ENCODE results near the gene SPP1.

SPP1 gene

DNA sequence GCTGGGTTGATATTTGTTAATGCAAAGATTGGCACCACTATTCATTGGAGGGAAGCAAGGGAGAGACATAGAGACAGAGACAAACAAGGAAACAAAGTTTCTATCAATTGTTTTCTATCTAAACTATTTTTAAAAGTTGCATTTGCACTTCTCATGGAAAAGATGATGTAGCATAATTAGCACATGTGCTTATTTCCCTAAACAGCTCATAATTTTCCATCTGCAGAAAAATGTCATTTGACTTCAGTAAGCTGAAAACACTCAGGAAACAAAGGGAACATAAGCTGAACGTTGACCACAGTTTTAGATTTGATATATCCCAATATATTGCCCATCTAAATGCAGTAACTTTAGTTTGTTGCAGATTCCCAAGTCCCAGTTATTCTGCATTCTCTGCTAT lies 18.5 kb upstream of the SPP1 start:
- H3K4me1 ChIP-seq (ENCODE audit: control insufficient read depth, insufficient read depth, low read length), result no peaks in the 10 kb centered on the region
- no peak overlapping the region for H3K9ac ChIP-seq (ENCODE audit: low read depth, low read length)
- H3K27me3 ChIP-seq (ENCODE audit: control insufficient read depth, insufficient read depth, low read length), result no peaks in the 10 kb centered on the region
- H3K9me3 ChIP-seq (replicated peaks; ENCODE audit: low read length), result no peaks in the 10 kb centered on the region
- H3K4me2 ChIP-seq (ENCODE audit: low read length), result no peak overlapping the region
- no peaks in the 10 kb centered on the region for H3K36me3 ChIP-seq (ENCODE audit: insufficient read depth, low read length)
- no peak overlapping the region for H3K4me3 ChIP-seq (ENCODE audit: low read length)

DNA sequence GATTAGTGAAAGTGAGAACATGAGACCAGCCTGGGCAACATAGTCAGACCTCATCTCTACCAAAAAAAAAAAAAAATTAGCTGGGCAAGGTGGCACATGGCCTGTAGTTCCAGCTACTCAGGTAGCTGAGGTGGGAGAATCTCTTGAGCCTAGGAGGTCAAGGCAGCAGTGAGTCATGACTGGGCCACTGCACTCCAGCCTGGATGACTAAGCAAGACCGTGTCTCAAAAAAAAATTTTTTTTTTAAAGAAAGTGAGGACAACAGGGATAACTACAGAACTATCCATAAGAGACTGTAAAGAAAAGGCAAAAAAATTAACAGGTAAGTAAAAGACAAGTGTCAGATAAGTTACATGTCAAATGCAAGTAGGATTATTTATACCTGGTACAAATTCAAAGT lies 13.5 kb upstream of the SPP1 start:
- H3K4me1 ChIP-seq (ENCODE audit: control insufficient read depth, insufficient read depth, low read length), result no peaks in the 10 kb centered on the region
- H3K9ac ChIP-seq (ENCODE audit: low read depth, low read length), result no peak overlapping the region
- H3K27me3 ChIP-seq (ENCODE audit: control insufficient read depth, insufficient read depth, low read length), result peaks cover 2% of the 10 kb centered on the region
- no peaks in the 10 kb centered on the region for H3K9me3 ChIP-seq (replicated peaks; ENCODE audit: low read length)
- H3K36me3 ChIP-seq (ENCODE audit: insufficient read depth, low read length), result no peaks in the 10 kb centered on the region
- no peak overlapping the region for H3K4me3 ChIP-seq (ENCODE audit: low read length)
- no peak overlapping the region for H3K4me2 ChIP-seq (ENCODE audit: low read length)

DNA sequence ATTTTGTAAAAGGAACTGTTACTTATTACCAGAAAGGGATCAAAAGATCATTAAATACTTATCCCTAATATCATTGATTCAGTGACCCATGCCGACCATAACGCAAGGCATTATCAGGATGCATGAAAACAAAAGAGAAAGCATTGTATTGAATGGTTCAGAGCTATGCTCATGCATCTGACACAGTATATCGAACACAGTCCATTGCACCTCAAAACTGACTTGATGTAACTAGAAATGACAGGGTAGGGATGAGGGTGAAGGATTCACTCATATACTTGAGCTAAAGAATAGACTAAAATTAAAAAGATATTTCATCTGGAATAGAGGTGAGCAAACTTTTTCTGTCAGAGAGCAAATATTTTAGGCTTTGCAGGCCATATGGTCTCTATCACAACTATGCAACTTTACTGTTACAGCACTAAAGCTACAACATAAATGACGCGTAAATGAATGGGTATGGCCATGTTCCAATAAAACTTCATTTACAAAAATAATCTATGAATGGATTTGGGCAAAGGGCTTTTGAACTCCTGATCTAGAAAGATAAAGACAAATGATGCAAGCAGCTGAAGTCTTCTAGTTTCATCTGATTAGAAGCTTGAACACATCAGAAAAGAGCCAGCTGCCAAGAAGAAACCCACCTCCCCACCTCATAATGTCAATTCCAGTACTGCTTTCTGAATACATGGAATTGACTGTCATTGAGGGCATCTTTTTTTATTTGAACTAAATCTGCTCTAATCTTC lies 12.9 kb upstream of the SPP1 start:
- H3K36me3 ChIP-seq (ENCODE audit: insufficient read depth, low read length), result no peaks in the 10 kb centered on the region
- no peak overlapping the region for H3K4me3 ChIP-seq (ENCODE audit: low read length)
- H3K9me3 ChIP-seq (replicated peaks; ENCODE audit: low read length), result no peaks in the 10 kb centered on the region
- no peak overlapping the region for H3K4me2 ChIP-seq (ENCODE audit: low read length)
- peaks cover 8% of the 10 kb centered on the region for H3K27me3 ChIP-seq (ENCODE audit: control insufficient read depth, insufficient read depth, low read length)
- H3K4me1 ChIP-seq (ENCODE audit: control insufficient read depth, insufficient read depth, low read length), result no peaks in the 10 kb centered on the region
- no peak overlapping the region for H3K9ac ChIP-seq (ENCODE audit: low read depth, low read length)

DNA sequence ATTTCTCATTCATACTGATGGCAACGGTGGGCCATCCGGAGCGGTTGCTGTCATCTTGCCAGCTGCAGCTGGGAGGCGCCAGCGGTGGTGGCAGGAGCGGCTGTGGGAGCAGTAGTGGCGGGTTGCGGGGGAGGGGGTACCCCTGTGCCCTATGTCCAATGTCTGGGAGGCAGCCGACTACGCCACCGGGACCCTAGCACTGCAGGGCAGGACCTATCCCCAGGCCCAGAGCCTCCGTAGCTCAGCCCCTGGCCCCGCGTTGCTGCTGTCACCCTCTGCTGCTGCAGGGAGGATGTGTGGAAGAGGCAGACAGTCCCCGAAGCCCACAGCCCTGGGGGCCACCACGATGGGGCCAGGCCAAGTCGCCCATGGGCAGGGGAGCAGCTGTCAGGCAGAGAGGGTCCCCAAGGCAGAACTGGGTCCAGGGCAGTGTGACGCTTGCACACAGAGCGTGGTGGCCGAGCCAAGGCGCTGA lies 10.0 kb upstream of the SPP1 start:
- peaks cover 17% of the 10 kb centered on the region for H3K27me3 ChIP-seq (ENCODE audit: control insufficient read depth, insufficient read depth, low read length)
- no peak overlapping the region for H3K9ac ChIP-seq (ENCODE audit: low read depth, low read length)
- H3K4me1 ChIP-seq (ENCODE audit: control insufficient read depth, insufficient read depth, low read length), result no peaks in the 10 kb centered on the region

DNA sequence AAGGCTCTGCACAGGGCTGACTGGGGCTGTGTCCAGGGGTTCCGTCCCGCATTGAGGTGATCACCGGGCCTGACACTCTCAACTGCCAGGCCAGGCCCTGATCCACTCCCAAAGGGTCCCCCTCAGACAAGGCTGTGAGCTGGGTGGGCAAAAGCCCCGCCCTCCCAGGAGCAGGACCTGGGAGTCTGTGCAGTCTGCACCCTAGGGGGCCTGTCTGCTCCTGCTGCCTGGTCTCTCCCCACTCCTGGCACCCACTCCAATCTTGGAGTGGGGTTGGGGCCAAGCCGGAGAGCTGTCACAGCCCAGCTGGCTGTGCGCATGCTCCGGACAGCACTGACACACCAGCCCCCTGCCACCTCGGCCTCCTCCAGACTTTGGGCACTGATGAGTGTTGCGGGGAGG lies 9.4 kb upstream of the SPP1 start:
- no peak overlapping the region for H3K4me2 ChIP-seq (ENCODE audit: low read length)

More for the DNA sequence above, 10.0 kb upstream of the SPP1 start:
- no peak overlapping the region for H3K4me3 ChIP-seq (ENCODE audit: low read length)
- H3K9me3 ChIP-seq (replicated peaks; ENCODE audit: low read length), result no peaks in the 10 kb centered on the region
- H3K36me3 ChIP-seq (ENCODE audit: insufficient read depth, low read length), result no peaks in the 10 kb centered on the region
- H3K4me2 ChIP-seq (ENCODE audit: low read length), result no peak overlapping the region

DNA sequence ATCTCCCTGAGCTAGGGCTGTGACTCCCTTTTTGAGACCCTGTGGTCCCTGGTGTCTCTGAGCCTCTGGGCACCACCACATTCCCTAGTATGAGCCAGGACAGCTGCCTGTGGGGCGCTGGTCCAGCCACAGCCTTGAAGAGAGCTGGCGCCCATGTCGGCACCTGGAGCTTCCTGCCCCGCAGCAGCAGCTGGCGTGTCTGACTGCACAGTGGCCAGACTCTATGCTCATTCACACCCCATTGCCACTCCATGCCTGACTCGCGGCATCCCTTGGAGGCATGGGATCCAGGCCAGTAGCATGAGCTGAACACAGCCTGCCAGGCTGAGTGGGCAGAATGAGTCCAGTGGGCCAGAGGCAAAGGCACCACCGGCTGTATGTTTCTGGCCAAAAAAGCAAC lies 8.3 kb upstream of the SPP1 start:
- H3K27me3 ChIP-seq (ENCODE audit: control insufficient read depth, insufficient read depth, low read length), result peaks cover 18% of the 10 kb centered on the region
- no peaks in the 10 kb centered on the region for H3K4me1 ChIP-seq (ENCODE audit: control insufficient read depth, insufficient read depth, low read length)

More for the DNA sequence above, 9.4 kb upstream of the SPP1 start:
- Histone ChIP-seq H3K27me3 (ENCODE audit: control insufficient read depth, insufficient read depth, low read length) (peaks cover 18% of the 10 kb centered on the region), H3K9ac (ENCODE audit: low read depth, low read length) (no peak overlapping the region), H3K4me3 (ENCODE audit: low read length) (no peak overlapping the region), H3K9me3 (replicated peaks; ENCODE audit: low read length) (no peaks in the 10 kb centered on the region), H3K36me3 (ENCODE audit: insufficient read depth, low read length) (no peaks in the 10 kb centered on the region), H3K4me1 (ENCODE audit: control insufficient read depth, insufficient read depth, low read length) (no peaks in the 10 kb centered on the region)

DNA sequence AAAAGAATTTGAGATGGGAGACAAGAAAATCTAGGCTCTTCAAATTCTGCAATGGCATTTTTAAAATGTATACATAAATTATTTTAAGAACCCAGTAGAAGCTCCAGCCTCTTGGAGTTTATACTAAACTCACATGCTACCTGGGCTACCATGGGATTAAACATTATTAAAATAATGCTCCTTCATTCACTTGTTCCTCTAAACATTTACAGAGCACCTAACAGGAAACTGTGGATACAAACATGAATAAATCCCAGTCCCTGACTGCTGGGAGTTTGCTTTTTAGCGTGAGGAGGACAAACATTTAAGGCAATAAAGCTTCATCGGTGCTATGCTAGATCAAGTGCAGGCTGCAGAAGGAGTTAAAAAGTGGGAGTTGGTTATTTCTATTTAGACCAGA lies 5.4 kb upstream of the SPP1 start:
- Histone ChIP-seq H3K27me3 (ENCODE audit: control insufficient read depth, insufficient read depth, low read length) (peaks cover 21% of the 10 kb centered on the region), H3K4me1 (ENCODE audit: control insufficient read depth, insufficient read depth, low read length) (peaks cover 4% of the 10 kb centered on the region), H3K9ac (ENCODE audit: low read depth, low read length) (no peak overlapping the region), H3K4me2 (ENCODE audit: low read length) (no peak overlapping the region), H3K36me3 (ENCODE audit: insufficient read depth, low read length) (no peaks in the 10 kb centered on the region), H3K4me3 (ENCODE audit: low read length) (no peak overlapping the region), H3K9me3 (replicated peaks; ENCODE audit: low read length) (no peaks in the 10 kb centered on the region)

More for the DNA sequence above, 8.3 kb upstream of the SPP1 start:
- Histone ChIP-seq H3K4me2 (ENCODE audit: low read length) (no peak overlapping the region), H3K36me3 (ENCODE audit: insufficient read depth, low read length) (no peaks in the 10 kb centered on the region), H3K9ac (ENCODE audit: low read depth, low read length) (no peak overlapping the region), H3K4me3 (ENCODE audit: low read length) (no peak overlapping the region), H3K9me3 (replicated peaks; ENCODE audit: low read length) (no peaks in the 10 kb centered on the region)

DNA sequence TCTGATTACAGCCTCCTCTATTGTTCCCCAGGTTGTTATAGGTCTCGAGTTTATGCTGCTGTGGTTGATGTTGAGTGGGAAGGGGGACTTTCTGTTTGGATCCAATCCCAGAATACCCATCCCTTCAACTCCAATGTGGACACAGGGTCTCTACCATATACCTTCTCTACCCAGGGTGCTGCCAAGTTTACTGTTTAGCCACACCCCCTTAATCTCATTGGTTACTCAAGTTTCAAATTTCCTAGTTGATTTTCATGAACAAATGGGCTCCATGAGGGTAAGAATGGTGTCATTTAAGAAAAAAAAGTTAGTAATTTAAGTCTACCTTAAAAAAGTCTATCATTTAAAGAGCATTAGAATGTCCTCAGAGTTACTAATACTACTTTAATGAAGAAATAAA lies 3.6 kb upstream of the SPP1 start:
- peaks cover 4% of the 10 kb centered on the region for H3K4me1 ChIP-seq (ENCODE audit: control insufficient read depth, insufficient read depth, low read length)
- H3K4me3 ChIP-seq (ENCODE audit: low read length), result no peak overlapping the region
- no peaks in the 10 kb centered on the region for H3K36me3 ChIP-seq (ENCODE audit: insufficient read depth, low read length)
- no peak overlapping the region for H3K9ac ChIP-seq (ENCODE audit: low read depth, low read length)
- H3K27me3 ChIP-seq (ENCODE audit: control insufficient read depth, insufficient read depth, low read length), result peaks cover 20% of the 10 kb centered on the region
- no peak overlapping the region for H3K4me2 ChIP-seq (ENCODE audit: low read length)
- H3K9me3 ChIP-seq (replicated peaks; ENCODE audit: low read length), result no peaks in the 10 kb centered on the region

DNA sequence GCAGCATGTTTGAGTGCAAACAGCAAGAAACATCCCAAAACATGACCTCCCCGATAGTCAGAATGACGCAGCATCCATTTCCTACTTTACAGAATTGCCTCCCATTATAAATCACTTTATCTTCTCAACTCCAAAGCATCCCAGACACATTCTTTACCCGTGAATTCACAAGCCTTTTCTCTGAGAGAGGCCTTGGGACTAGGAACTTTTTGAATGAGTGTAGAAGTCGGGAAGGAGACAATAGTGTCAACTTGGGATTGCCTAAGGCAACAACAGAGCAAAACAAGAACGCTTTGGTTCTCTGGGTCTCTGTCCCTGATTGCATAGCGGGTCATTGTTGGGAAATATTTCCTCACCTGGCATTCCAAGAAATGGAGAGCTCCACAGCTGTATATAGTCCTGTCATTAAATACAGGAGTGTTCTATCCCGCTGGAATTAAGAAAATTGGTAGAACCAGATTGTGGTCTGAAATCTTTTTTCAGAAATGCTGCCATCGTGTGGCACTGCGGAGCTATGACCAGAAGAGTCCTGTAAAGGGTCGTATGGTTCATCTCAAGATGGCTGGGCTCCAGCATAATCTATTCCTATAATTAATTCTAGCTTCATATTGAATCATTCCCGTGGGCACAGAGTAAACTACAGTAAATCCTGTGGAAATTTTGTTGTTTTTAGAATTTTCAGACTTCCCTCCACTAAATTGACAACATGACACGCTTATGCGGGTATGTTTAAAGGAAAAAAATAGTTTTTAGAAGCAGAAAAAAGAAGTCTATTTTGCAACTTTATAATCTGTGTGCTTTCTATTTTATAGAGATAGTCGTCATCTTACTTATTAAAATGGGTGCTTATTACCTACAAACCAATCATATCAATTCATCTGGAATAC lies 2.0 kb upstream of the SPP1 start:
- H3K9me3 ChIP-seq (replicated peaks; ENCODE audit: low read length), result no peaks in the 10 kb centered on the region
- peak overlapping the region; percentile 56 for H3K9ac ChIP-seq (ENCODE audit: low read depth, low read length)
- H3K4me3 ChIP-seq (ENCODE audit: low read length), result peak overlapping the region; percentile 7
- peaks cover 7% of the 10 kb centered on the region for H3K27me3 ChIP-seq (ENCODE audit: control insufficient read depth, insufficient read depth, low read length)
- peak overlapping the region; percentile 69 for H3K4me2 ChIP-seq (ENCODE audit: low read length)
- no peaks in the 10 kb centered on the region for H3K36me3 ChIP-seq (ENCODE audit: insufficient read depth, low read length)
- peaks cover 4% of the 10 kb centered on the region for H3K4me1 ChIP-seq (ENCODE audit: control insufficient read depth, insufficient read depth, low read length)

DNA sequence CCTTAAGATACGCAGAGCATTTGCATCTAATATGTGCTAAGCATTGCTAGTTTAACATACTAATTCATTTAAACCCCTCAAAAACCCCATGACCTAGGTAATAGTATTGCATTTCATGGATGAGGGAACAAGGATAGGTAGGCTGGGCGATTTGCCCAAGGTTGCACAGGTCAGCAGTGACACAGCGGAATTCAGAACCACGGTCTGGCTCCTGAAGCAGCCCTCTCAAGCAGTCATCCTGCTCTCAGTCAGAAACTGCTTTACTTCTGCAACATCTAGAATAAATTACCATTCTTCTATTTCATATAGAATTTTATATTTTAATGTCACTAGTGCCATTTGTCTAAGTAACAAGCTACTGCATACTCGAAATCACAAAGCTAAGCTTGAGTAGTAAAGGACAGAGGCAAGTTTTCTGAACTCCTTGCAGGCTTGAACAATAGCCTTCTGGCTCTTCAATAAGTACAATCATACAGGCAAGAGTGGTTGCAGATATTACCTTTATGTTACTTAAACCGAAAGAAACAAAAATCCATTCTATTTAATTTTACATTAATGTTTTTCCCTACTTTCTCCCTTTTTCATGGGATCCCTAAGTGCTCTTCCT lies 555 bp upstream of the SPP1 start:
- Histone ChIP-seq H3K4me1 (ENCODE audit: control insufficient read depth, insufficient read depth, low read length) (peaks cover 4% of the 10 kb centered on the region), H3K9me3 (replicated peaks; ENCODE audit: low read length) (no peaks in the 10 kb centered on the region), H3K9ac (ENCODE audit: low read depth, low read length) (no peak overlapping the region), H3K4me3 (ENCODE audit: low read length) (no peak overlapping the region), H3K4me2 (ENCODE audit: low read length) (no peak overlapping the region), H3K36me3 (ENCODE audit: insufficient read depth, low read length) (no peaks in the 10 kb centered on the region), H3K27me3 (ENCODE audit: control insufficient read depth, insufficient read depth, low read length) (peaks cover 7% of the 10 kb centered on the region)

DNA sequence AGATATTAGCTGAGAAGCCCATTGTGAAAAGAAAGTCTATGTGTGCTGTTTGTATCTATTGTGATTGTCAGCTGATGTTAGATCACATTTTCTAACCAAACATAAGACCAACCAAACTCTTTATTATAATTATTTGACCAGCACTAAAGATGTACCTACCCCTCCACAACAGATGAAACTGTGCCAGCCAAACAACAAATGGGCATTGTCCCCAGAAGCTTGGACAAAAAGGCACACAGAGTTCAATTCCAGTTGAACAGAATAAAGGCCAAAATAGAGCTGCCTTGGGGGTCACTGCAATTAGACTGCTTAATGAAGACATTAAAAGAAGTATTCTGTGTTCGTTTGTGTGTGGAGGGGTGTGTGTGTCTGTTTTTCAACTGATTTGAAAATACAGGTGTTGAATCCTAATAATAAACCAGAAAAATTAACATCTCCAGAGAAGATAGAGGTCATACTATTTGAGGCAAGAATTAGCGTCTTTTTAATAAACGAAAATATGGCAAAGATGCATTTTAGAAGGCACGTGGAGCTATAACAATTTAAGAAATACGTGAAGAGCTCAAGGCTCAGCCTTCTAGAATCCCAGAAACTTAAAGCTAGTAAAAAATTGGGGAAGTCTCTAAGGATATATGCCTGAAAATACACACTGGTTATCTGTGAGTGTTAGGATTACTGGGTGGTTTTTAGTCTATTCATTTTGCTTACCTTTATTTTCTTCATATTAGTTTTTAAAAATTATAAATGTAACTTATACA lies 2.2 kb downstream of the SPP1 start:
- Histone ChIP-seq H3K4me2 (ENCODE audit: low read length) (no peak overlapping the region), H3K9ac (ENCODE audit: low read depth, low read length) (no peak overlapping the region), H3K27me3 (ENCODE audit: control insufficient read depth, insufficient read depth, low read length) (peaks cover 3% of the 10 kb centered on the region), H3K36me3 (ENCODE audit: insufficient read depth, low read length) (no peaks in the 10 kb centered on the region), H3K4me1 (ENCODE audit: control insufficient read depth, insufficient read depth, low read length) (peaks cover 4% of the 10 kb centered on the region), H3K4me3 (ENCODE audit: low read length) (no peak overlapping the region), H3K9me3 (replicated peaks; ENCODE audit: low read length) (no peaks in the 10 kb centered on the region)
